K562 (cell line): ENCODE measurements around the gene DARS1. TPM values are rescaled to one million over a fixed set of nuclear protein-coding genes. Genes with fewer than 3 reads are reported as not detected.

Source experiments
- ELF4 ChIP-seq: fragments of 450-650 bp; formaldehyde crosslinking; IDR thresholded peaks from 2 replicates; pipeline ENCODE4 v1.4.0; 2022; ENCODE audit warnings: missing genetic modification characterization
- ETV5 ChIP-seq: sonication (generic); formaldehyde crosslinking; IDR thresholded peaks from 2 replicates; pipeline ENCODE4 v1.4.0; 2020; ENCODE audit warnings: low read depth, mild to moderate bottlenecking, missing genetic modification reagents
- FUS ChIP-seq: fragments of 200-400 bp; formaldehyde crosslinking; optimal IDR thresholded peaks from 2 replicates; pipeline ENCODE3; 2017; ENCODE audit warnings: low read depth, low read length
- HNRNPH1 ChIP-seq: fragments of 200-400 bp; formaldehyde crosslinking; optimal IDR thresholded peaks from 2 replicates; pipeline ENCODE3; 2017; ENCODE audit warnings: low read depth, mild to moderate bottlenecking, low read length, moderate library complexity
- PHTF2 ChIP-seq: fragments of 250-450 bp; sonication (Bioruptor Pico); IDR thresholded peaks from 2 replicates; pipeline ENCODE4 v1.5.0; 2021; ENCODE audit warnings: mild to moderate bottlenecking
- POLR2H ChIP-seq: IDR thresholded peaks from 2 replicates; pipeline ENCODE4 v1.6.1; 2016; ENCODE audit warnings: missing genetic modification characterization, low read depth, mild to moderate bottlenecking, control low read depth, missing compliant biosample characterization, moderate library complexity
- SMAD3 ChIP-seq: fragments of 450-650 bp; formaldehyde crosslinking; conservative IDR thresholded peaks from 2 replicates; pipeline ENCODE4 v1.4.0; 2020; ENCODE audit warnings: mild to moderate bottlenecking
- ZBED1 ChIP-seq: IDR thresholded peaks from 2 replicates; pipeline ENCODE4 v1.6.1; 2014
- ZBTB17 ChIP-seq: fragments of 450-650 bp; formaldehyde crosslinking; IDR thresholded peaks from 2 replicates; pipeline ENCODE4 v1.4.0; 2020; ENCODE audit warnings: mild to moderate bottlenecking
- ZNF431 ChIP-seq: sonication (generic); formaldehyde crosslinking; IDR thresholded peaks from 2 replicates; pipeline ENCODE4 v1.8.0; 2022; ENCODE audit warnings: mild to moderate bottlenecking, missing genetic modification reagents
- ZNF668 ChIP-seq: fragments of 250-450 bp; sonication (Bioruptor Pico); IDR thresholded peaks from 2 replicates; pipeline ENCODE4 v1.8.0; 2022; ENCODE audit warnings: mild to moderate bottlenecking, inconsistent platforms
- polyA plus RNA-seq, 8 experiments: library from polyadenylated mRNA; depleted of rRNA in 4 of 8; stranded (reverse) in 5 of 8; unstranded in 3 of 8; fragments of >200 nt; fragmentation: Nextera tagmentation in 2 of 8; fragmentation: Illumina TruSeq in 1 of 8; extraction: Ambion mirVana in 2 of 8; extraction: Trizol in 1 of 8; gene quantifications; 2 replicates each; pipeline versions ENCODE4 v1.2.1 to v1.2.3, GENCODE V29; 2011 to 2014; ENCODE audit warnings: inconsistent platforms in 1 of 8, missing spikeins in 1 of 8
- total RNA-seq, 7 experiments: library from RNA; depleted of rRNA in 6 of 7; stranded (reverse); fragments of >200 nt in 6 of 7; fragmentation: Illumina TruSeq in 2 of 7; extraction: Trizol in 2 of 7; gene quantifications; 2 replicates each; pipeline versions ENCODE4 v1.2.1 to v1.2.3, GENCODE V29; 2011 to 2021; ENCODE audit warnings: low replicate concordance in 1 of 7
- TF ChIP-seq, protein P1 (sequence below): fragments of 450-650 bp; IDR thresholded peaks from 2 replicates; pipeline ENCODE4 v1.6.1; 2016; ENCODE audit warnings: missing biosample characterization, missing genetic modification characterization
- TF ChIP-seq, protein P2 (sequence below): fragments of 450-650 bp; IDR thresholded peaks from 2 replicates; pipeline ENCODE4 v1.6.1; 2016; ENCODE audit warnings: borderline replicate concordance
- TF ChIP-seq, protein P3 (sequence below): fragments of 250-450 bp; sonication (Bioruptor Pico); IDR thresholded peaks from 2 replicates; pipeline ENCODE4 v1.9.0; 2021; ENCODE audit warnings: mild to moderate bottlenecking
- TF ChIP-seq, protein P4 (sequence below): fragments of 450-650 bp; IDR thresholded peaks from 2 replicates; pipeline ENCODE4 v1.6.1; 2018; ENCODE audit not compliant: partially characterized antibody
- TF ChIP-seq, protein P5 (sequence below): IDR thresholded peaks from 3 replicates; pipeline ENCODE4 v1.6.1; 2011; ENCODE audit warnings: borderline replicate concordance, mild to moderate bottlenecking, moderate library complexity; ENCODE audit not compliant: insufficient read length; ENCODE audit errors: extremely low read depth
- TF ChIP-seq, protein P6 (sequence below): sonication (generic); formaldehyde crosslinking; IDR thresholded peaks from 2 replicates; pipeline ENCODE4 v1.9.0; 2022; ENCODE audit warnings: mild to moderate bottlenecking, missing genetic modification reagents

DARS1 gene
- total and polyA plus RNA-seq, 9 of the 15 experiments (the other 6 are each of a cell fraction or from before 2014, with no cell fraction given): 91.5 to 239 (median 98.0) TPM

DNA sequence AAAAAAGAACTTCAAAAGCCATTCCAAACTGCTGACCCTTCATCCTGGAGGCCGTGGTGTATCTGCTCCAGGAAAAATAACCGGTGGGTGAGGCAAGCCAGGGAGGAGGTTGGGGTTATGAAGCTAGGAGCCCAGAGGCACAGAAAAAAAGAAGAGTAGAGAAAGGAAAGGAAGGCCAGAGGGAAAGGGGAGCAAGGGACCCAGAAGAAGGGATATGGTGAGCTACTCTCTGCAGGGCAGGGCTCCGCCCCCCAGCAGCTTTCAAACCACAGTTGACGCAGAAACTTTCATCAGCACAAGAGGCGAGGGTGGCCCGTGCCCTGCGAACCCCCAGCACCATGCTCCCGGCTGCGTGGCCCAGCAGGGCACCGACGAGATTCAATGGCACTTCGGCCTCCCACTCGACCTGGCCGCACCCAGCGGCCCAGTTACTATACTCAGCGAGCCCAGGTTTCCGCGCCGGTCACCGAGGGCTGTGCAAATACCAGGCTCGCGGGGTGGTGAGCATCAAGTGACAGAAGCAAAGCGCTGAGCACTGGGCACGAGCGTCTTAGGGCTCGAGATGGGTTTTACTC lies 109.8 kb downstream of the DARS1 start (continued):
- TF ChIP-seq PHTF2 (CRISPR knock-in tag) (no peak), ZNF431 (CRISPR knock-in tag) (0 out of 2 replicates have a peak, but pooled peaks have one; percentile 11), POLR2H (tag) (no peak), ETV5 (CRISPR knock-in tag) (no peak), ZNF668 (no peak), FUS (no peak), SMAD3 (CRISPR knock-in tag) (no peak), ZBED1 (no peak), ZBTB17 (CRISPR knock-in tag) (0 out of 2 replicates have a peak, but pooled peaks have one; percentile 9), HNRNPH1 (no peak), ELF4 (0 out of 2 replicates have a peak, but pooled peaks have one; percentile 43)
- TF ChIP-seq, protein P1, sequence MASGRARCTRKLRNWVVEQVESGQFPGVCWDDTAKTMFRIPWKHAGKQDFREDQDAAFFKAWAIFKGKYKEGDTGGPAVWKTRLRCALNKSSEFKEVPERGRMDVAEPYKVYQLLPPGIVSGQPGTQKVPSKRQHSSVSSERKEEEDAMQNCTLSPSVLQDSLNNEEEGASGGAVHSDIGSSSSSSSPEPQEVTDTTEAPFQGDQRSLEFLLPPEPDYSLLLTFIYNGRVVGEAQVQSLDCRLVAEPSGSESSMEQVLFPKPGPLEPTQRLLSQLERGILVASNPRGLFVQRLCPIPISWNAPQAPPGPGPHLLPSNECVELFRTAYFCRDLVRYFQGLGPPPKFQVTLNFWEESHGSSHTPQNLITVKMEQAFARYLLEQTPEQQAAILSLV: no peak
- TF ChIP-seq, protein P2, sequence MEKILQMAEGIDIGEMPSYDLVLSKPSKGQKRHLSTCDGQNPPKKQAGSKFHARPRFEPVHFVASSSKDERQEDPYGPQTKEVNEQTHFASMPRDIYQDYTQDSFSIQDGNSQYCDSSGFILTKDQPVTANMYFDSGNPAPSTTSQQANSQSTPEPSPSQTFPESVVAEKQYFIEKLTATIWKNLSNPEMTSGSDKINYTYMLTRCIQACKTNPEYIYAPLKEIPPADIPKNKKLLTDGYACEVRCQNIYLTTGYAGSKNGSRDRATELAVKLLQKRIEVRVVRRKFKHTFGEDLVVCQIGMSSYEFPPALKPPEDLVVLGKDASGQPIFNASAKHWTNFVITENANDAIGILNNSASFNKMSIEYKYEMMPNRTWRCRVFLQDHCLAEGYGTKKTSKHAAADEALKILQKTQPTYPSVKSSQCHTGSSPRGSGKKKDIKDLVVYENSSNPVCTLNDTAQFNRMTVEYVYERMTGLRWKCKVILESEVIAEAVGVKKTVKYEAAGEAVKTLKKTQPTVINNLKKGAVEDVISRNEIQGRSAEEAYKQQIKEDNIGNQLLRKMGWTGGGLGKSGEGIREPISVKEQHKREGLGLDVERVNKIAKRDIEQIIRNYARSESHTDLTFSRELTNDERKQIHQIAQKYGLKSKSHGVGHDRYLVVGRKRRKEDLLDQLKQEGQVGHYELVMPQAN: peak; percentile 32; the same call in 1 of the 2 replicates
- TF ChIP-seq, protein P3, sequence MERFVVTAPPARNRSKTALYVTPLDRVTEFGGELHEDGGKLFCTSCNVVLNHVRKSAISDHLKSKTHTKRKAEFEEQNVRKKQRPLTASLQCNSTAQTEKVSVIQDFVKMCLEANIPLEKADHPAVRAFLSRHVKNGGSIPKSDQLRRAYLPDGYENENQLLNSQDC (CRISPR knock-in tag): no peak
- TF ChIP-seq, protein P4, sequence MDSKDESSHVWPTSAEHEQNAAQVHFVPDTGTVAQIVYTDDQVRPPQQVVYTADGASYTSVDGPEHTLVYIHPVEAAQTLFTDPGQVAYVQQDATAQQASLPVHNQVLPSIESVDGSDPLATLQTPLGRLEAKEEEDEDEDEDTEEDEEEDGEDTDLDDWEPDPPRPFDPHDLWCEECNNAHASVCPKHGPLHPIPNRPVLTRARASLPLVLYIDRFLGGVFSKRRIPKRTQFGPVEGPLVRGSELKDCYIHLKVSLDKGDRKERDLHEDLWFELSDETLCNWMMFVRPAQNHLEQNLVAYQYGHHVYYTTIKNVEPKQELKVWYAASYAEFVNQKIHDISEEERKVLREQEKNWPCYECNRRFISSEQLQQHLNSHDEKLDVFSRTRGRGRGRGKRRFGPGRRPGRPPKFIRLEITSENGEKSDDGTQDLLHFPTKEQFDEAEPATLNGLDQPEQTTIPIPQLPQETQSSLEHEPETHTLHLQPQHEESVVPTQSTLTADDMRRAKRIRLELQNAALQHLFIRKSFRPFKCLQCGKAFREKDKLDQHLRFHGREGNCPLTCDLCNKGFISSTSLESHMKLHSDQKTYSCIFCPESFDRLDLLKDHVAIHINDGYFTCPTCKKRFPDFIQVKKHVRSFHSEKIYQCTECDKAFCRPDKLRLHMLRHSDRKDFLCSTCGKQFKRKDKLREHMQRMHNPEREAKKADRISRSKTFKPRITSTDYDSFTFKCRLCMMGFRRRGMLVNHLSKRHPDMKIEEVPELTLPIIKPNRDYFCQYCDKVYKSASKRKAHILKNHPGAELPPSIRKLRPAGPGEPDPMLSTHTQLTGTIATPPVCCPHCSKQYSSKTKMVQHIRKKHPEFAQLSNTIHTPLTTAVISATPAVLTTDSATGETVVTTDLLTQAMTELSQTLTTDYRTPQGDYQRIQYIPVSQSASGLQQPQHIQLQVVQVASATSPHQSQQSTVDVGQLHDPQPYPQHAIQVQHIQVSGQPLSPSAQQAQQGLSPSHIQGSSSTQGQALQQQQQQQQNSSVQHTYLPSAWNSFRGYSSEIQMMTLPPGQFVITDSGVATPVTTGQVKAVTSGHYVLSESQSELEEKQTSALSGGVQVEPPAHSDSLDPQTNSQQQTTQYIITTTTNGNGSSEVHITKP: peak; percentile 31
- TF ChIP-seq, protein P5, sequence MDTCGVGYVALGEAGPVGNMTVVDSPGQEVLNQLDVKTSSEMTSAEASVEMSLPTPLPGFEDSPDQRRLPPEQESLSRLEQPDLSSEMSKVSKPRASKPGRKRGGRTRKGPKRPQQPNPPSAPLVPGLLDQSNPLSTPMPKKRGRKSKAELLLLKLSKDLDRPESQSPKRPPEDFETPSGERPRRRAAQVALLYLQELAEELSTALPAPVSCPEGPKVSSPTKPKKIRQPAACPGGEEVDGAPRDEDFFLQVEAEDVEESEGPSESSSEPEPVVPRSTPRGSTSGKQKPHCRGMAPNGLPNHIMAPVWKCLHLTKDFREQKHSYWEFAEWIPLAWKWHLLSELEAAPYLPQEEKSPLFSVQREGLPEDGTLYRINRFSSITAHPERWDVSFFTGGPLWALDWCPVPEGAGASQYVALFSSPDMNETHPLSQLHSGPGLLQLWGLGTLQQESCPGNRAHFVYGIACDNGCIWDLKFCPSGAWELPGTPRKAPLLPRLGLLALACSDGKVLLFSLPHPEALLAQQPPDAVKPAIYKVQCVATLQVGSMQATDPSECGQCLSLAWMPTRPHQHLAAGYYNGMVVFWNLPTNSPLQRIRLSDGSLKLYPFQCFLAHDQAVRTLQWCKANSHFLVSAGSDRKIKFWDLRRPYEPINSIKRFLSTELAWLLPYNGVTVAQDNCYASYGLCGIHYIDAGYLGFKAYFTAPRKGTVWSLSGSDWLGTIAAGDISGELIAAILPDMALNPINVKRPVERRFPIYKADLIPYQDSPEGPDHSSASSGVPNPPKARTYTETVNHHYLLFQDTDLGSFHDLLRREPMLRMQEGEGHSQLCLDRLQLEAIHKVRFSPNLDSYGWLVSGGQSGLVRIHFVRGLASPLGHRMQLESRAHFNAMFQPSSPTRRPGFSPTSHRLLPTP: no peak
- TF ChIP-seq, protein P6, sequence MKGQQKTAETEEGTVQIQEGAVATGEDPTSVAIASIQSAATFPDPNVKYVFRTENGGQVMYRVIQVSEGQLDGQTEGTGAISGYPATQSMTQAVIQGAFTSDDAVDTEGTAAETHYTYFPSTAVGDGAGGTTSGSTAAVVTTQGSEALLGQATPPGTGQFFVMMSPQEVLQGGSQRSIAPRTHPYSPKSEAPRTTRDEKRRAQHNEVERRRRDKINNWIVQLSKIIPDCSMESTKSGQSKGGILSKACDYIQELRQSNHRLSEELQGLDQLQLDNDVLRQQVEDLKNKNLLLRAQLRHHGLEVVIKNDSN (CRISPR knock-in tag): 0 out of 2 replicates have a peak, but pooled peaks have one; percentile 24
